Measurements from ENCODE around the gene ZSCAN22.
"Not testable (repeated sequence)": the region's sequence is repeated elsewhere in the genome, so short reads cannot be mapped to it uniquely, and the experiment has no call there.

The ZSCAN22 gene

DNA sequence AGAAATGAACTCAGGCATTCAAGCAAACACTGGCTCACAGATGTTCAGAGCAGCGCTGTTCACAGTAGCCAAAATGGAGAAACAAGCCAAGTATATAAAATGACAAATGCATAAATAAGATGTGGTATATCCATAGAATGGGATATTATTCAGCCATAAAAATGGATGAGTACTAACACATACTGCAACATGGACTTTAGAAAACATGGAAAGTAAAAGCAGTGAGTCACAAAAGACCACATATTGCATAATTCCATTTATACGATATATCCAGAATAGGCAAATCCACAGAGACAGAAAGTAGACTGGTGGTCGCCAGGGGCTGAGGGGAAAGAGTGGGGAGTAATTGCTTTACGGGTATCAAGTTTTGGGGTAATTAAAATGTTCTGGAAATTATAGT lies 47.4 kb downstream of the ZSCAN22 start:
- DNase-seq (ENCODE audit: low spot score): no peak

DNA sequence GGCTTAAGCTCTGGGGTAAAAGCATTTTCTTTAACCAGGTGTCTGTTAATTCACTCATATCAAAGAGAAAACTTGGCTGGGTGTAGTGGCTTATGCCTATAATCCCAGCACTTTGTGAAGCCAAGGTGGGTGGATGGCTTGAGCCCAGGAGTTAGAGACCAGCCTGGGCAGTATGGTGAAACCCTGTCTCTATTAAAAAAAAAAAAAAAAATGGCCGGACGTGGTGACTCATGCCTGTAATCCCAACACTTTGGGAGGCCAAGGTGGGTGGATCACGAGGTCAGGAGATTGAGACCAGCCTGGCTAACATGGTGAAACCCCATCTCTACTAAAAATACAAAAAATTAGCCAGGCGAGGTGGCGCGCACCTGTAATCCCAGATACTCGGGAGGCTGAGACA lies 49.9 kb downstream of the ZSCAN22 start:
- DNase-seq (ENCODE audit: low spot score): not testable (repeated sequence)

DNA sequence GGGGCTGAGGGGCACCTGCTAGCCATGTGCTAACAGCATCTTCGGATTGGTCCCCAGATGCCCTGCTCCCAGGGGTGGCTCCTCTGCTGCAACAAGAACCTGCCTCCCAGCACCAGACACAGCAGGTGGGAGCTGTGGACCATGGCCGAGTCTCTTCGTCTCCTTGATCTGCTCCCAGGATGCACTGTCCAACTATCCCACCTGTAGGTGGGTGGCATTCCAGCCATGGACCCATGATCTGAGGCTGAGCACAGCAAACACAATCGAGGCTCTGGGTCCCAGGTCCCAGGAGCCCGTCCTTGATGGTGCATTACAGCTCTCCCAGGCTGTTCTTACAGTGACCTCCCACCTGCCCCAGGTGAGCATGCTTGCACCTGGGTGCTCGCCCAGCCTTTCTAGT lies 52.5 kb downstream of the ZSCAN22 start:
- DNase-seq (ENCODE audit: low spot score): no peak

DNA sequence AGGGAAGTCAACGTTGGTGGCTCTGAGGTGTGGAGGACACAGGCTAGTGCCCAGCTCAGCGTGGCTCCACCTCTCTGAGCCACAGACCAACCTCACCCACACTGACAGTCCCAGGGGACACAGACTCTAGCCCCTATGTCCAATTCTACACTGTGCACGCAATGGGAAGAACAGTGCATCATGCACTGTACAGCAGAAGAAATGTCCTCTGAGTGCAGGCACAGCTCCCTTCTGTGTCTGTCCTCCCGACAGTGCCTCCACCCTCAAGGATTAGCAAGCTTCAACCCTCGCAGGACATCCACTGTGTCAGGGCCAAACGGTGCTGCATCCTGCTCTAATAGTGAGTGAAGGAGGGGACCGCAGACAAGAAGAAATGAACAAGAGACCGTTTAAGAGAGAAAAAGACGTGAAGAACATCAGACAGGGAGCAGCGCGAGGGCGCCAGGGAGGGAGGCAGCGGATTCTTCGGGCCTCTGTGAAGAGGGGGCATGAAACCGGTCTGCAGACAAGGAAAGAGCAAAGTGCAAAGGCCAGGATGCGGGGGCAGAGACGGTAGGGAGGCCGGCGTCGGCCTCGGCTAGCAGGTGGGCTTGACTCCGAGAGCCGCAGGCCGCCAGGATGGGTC lies 53.4 kb downstream of the ZSCAN22 start:
- no peak for DNase-seq (ENCODE audit: low spot score)

- DNase-seq (ENCODE audit: low spot score): peak; percentile 100
Observed at GRCh38 chr19:58380662-58381459, 54.1 kb downstream of the ZSCAN22 start, which contains the start of gene ZNF837. Gene ZNF837 (minus strand): TSS chr19:58381030. CDS start chr19:58369332, 11,698 bp downstream.

GRCh38 chr19:58381460-58382212 lies 54.8 kb downstream of the ZSCAN22 start:
- no peak for DNase-seq (ENCODE audit: low spot score)

DNA sequence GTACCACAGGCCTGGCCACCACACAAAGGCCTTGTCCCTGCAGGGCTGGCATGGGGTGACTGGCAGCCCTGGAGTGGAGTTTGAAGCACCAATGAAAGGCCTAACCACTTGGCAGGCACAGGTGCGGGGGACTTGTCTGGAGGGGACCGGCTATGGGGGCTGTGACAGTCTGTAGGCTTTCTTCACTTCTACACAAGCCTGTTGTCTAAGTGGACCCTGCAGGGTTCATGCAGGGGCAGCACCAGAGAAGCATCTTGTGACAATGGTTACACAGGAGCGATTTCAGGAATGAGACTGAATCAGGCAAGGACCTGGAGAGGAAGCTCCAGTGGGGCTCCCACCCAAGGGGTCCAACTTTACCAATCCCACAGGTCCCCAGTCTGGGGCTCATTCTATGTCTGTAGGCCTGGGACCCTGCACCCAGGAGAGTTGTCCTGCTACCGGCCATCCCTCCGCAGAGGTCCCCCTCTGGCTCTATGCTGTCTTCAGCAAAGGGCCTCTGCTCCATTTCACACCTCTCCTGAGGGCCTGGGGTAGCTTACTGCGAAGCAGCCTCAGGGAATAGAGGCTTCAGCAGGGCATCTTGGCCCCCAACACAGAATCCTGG lies 56.3 kb downstream of the ZSCAN22 start:
- DNase-seq (ENCODE audit: low spot score): no peak

DNA sequence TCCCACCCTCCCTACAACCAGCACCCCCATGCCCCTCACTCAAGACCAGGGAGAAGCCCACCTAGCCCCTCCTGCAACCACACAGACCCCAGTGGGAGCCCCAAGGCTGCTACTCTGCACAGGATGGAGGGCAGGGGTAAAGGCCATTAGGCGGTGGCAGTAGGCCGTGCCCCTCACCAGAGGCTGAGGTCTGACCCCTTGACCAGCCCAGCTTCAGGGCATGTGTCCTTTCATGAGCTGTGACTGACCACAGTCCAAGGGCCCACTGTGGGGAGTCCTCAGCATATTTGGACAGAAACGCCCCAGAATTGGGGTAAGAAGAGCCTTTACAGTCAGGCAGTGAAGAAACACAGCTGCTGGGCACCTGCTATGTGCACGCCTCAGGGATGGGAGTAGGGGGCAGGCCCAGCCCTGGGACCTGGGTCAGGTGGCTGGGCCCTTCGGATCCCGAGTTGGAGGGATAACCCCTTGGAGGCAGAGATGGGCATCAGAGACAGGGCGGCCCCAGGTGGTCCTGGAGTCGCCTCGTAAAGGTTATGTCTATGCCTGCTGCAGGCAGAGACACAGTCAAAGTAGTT lies 58.6 kb downstream of the ZSCAN22 start:
- no peak for DNase-seq (ENCODE audit: low spot score)

DNA sequence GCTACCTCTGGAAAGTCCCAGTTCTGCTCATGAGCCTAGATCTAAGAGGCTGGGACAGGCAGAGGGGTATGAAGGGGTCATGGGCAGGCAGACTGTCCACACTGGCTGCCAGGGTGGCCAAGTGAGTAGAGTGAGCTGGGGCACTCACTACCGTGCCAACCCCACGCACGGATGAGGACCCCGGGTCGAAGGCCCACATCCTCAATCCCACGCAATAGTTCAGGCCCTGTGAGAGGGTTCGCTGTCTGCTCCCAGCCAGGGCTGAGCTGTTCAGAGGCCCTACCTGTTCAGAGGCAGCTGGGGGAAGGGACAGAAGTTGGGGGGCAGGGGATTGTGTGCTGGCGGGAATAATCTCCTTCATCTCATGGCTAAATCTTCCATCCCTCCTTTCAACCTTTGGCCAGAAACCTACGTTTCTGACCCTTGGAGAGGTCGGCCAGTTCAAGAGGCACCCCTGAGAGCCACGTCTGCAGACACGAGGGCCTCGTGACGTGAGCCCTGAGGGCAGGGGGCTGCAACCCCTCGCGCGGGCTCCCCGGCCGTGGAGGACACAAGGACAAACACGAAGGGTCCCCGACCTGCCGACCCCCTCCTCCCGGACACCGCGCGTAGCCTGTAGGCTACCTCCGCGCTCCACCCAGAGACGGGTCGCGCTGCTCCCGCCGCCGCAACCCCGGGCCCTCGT lies 59.2 kb downstream of the ZSCAN22 start:
- no peak for DNase-seq (ENCODE audit: low spot score)

GRCh38 chr19:58386576-58387337 lies 60.0 kb downstream of the ZSCAN22 start, which contains the start of gene RPS5:
Gene RPS5 (plus strand): TSS chr19:58387269. CDS start chr19:58388138, 869 bp downstream.
- DNase-seq (ENCODE audit: low spot score): peak; percentile 98

DNA sequence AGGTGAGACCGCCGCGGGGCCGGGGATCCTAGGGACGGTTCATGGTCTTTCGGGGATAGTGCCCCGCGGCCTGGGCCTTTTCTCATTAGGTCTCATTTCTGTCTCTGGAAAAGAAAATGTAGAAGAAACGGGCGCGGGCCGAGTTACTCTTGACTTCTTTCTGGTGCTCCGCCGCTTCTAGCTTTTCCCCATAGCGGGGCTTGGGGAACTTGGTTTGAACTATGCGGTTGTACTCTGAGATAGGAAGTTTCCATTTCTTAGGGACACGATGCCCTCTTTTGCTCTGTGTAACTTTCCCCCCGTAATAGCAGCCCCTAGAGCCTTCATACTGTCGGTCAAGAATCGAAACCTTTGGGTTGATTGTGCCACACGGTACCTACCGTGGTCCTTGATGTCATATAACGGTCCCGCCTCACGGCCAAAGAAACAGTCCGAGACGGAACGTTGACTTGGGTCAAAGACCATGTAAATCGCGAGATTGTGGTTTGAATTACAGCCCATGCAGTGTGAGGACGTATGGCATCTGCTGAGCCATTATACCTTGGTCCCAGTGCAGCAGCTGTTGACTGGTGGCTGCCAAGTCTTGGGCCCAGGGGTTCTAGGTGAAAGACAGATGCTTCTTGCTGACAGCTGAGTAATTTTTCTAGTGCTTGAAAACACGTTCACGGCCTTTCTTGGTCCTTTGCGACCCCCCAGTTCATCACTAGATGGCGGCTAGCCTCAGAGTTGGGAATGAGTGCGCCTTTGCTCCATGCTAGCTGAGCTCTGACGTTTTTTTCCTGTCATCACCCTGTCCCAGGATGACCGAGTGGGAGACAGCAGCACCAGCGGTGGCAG lies 60.8 kb downstream of the ZSCAN22 start:
- no peak for DNase-seq (ENCODE audit: low spot score)

DNA sequence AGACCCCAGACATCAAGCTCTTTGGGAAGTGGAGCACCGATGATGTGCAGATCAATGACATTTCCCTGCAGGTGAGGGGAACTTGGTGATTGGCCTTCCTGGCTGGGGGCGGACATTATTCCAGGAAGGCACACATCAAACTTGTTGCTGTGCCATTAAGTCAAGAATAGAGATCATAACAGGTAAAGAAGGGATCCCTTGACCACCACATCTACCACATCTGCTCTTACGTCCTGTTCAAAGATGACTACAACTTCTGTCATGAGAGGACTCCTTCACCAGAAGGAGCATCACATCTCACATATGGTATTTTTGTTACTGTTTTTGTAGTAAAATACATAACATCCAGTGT lies 61.4 kb downstream of the ZSCAN22 start:
- no peak for DNase-seq (ENCODE audit: low spot score)

Measured in putamen (tissue), 1 donor.